IPS-15b (cell line): Measurements from ENCODE around the gene NDRG2.

Source experiments
- H3K27me3 ChIP-seq: one replicate; pipeline ENCODE4 v1.6.1; 2013; ENCODE audit warnings: low read length; ENCODE audit not compliant: control insufficient read depth, insufficient read depth
- H3K36me3 ChIP-seq: one replicate; pipeline ENCODE4 v1.6.1; 2013; ENCODE audit warnings: low read length; ENCODE audit not compliant: control insufficient read depth, insufficient read depth
- H3K4me1 ChIP-seq: one replicate; pipeline ENCODE4 v1.6.1; 2013; ENCODE audit warnings: mild to moderate bottlenecking, low read length; ENCODE audit not compliant: control insufficient read depth, insufficient read depth
- H3K4me3 ChIP-seq: one replicate; pipeline ENCODE4 v1.5.1; 2013; ENCODE audit warnings: low read depth, low read length
- H3K9ac ChIP-seq: one replicate; pipeline ENCODE4 v1.6.1; 2013; ENCODE audit warnings: low read depth, mild to moderate bottlenecking, low read length
- H3K9me3 ChIP-seq: one replicate; pipeline ENCODE4 v1.6.1; 2013; ENCODE audit warnings: mild to moderate bottlenecking, low read length; ENCODE audit not compliant: control insufficient read depth, insufficient read depth

NDRG2 gene

DNA sequence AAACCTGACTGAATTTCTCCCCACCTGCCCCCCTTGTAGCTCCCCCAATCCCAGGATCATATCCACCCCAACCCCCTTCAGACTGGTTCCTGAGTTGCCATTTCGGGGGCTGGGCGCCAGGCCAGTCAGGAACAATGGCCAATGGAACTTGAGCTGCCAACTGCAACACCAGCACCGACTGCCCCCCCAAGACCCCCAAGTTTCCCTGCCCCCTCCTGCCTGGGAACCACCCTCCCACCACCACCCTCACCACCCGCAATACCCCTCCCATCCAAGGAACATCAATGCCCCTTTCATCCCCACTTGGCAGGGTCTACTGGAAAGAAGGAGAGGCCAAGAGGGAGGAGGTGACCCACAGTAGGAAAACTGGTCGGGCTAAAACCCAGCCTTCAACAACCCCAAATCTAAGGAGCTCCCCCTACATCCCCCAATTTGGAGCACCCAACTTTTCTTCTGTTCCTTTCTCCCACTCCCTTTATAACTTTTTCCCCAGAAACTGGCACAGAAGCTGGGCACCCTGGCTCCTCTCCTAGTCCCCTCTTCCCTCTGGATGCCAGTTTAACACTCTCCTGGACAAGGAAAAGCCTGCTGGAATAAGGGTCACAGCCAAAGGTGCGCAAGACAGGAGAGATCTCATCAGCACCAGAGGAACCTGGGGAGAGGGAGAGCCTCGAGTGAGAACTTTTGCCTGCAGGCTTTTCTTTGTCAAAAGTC lies 1.6 kb upstream of the NDRG2 start:
- Histone ChIP-seq H3K4me3 (peak overlapping the region; percentile 57), H3K36me3 (peaks cover 5% of the 10 kb centered on the region), H3K27me3 (peaks cover 49% of the 10 kb centered on the region), H3K4me1 (peaks cover 18% of the 10 kb centered on the region), H3K9ac (no peak overlapping the region), H3K9me3 (no peaks in the 10 kb centered on the region)

DNA sequence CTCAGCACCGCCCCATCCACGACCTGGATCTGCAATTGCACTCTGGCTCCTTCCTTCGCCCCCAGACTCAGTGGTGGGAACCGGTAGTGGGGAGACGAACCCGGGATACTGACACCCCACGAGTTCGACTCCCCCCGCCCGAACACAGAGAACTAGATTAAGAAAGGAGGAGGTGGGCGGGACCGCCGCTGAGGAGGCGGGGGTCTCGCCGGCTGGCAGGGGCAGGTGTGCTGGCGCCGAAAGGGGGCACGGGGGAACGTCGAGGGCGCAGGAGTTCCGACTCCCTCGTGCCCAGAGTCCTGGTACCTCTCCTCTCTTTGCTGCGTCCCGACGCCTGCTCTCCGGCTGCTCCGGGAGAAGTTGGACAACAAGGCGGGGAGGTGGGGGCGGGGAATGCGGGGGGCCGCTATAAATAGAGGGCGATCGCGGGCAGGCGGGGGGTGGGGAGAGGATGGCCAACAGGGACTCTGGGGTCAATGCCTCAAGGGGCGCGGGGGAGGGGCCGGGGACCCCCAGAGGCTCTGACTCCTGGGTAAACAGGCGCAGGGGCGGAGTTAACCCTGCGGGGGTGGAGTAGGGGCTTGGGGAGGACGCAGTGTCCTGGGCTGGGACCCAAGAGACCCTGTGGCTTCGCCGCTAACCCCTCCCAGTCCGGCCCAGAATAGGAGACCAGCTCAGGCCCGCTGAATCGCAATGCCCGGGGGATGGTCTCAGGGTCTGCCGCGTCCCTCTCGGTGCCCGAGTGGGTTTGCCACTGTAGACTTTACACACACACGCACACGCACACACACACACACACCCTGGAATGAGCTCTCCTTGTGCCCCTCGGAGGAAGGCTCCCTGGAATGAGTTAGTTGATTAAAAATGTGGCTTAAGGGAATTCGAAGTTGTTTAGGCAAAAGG lies 761 bp upstream of the NDRG2 start:
- H3K4me3 ChIP-seq, result peak overlapping the region; percentile 72
- peaks cover 18% of the 10 kb centered on the region for H3K4me1 ChIP-seq
- H3K27me3 ChIP-seq, result peaks cover 51% of the 10 kb centered on the region
- peaks cover 5% of the 10 kb centered on the region for H3K36me3 ChIP-seq
- peak overlapping the region; percentile 32 for H3K9ac ChIP-seq
- H3K9me3 ChIP-seq, result no peaks in the 10 kb centered on the region

DNA sequence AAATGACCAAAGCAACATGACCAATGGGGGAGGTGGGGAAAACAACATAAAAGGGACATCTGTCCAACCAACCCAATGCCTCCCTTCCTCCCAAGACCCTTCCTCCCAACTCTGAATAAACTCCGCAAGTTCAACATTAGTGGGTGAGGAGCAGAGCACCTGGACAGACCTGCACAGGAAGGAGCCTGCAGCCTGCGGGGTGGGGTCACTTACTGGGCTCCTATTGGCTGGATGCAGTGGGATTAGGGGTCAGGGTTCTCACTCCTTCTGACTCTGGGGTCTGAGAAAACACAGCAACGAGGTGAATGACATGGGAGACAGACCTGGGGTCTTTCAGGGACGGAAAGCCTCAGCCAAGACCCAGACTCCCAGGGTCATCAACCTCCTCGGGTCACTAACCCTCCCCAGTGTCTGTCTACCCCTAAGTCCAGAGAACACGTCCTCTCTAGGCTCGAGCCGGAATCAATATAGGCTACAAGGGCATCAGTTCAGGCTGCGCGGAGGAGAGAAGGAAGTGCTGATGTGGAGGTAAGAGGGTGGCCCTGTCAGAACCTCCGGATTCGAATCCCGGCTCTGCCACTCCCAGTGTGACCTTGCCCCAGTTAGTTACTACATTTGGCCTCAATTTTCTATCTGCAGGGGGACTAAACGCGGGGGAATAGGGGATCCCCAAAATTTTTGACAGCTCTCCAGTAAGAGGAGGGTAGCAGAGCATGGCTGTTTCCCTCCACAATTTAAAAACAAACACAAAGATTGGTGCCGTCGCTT lies 860 bp downstream of the NDRG2 start:
- Histone ChIP-seq H3K9ac (peak overlapping the region; percentile 65), H3K9me3 (no peaks in the 10 kb centered on the region), H3K27me3 (peaks cover 49% of the 10 kb centered on the region), H3K4me1 (peaks cover 18% of the 10 kb centered on the region), H3K36me3 (peaks cover 5% of the 10 kb centered on the region), H3K4me3 (peak overlapping the region; percentile 63)

GRCh38 chr14:21023174-21023573 lies 1.7 kb downstream of the NDRG2 start:
- peaks cover 49% of the 10 kb centered on the region for H3K27me3 ChIP-seq
- peaks cover 18% of the 10 kb centered on the region for H3K4me1 ChIP-seq
- H3K4me3 ChIP-seq, result no peak overlapping the region
- peaks cover 5% of the 10 kb centered on the region for H3K36me3 ChIP-seq
- H3K9ac ChIP-seq, result no peak overlapping the region
- no peaks in the 10 kb centered on the region for H3K9me3 ChIP-seq

- peaks cover 18% of the 10 kb centered on the region for H3K4me1 ChIP-seq
- H3K9ac ChIP-seq, result no peak overlapping the region
- no peaks in the 10 kb centered on the region for H3K9me3 ChIP-seq
- peaks cover 45% of the 10 kb centered on the region for H3K27me3 ChIP-seq
- no peak overlapping the region for H3K4me3 ChIP-seq
- H3K36me3 ChIP-seq, result peaks cover 5% of the 10 kb centered on the region
Observed at GRCh38 chr14:21022686-21023085, 2.2 kb downstream of the NDRG2 start.

DNA sequence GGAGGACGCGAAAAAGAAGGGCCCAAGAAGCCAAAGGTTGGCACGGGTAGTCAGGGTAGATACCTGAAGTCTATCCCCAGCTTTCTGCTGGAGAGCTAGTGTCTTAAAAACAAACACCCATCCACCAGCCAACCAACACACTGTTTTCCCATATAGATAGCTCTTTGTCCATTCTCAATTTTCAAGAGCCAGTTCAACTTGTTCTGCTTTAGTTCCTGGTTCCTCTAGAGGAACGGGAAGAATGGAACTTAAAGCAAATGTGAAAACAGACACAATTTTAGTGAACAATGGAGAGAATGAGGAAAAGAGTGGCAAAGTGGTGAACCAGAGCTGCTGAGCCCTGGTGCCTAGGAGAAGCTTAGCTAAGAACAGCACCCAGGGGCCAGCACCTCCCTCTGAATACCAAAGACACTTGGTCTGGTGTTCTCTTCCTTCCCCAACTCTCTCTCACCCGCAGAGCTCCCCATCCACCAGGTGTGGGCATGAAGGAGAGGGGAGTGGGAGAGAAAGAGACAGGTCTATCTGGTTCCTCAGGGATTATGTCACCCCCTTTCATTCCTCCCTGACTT lies 3.8 kb downstream of the NDRG2 start:
- Histone ChIP-seq H3K9ac (no peak overlapping the region), H3K36me3 (peaks cover 6% of the 10 kb centered on the region), H3K27me3 (peaks cover 36% of the 10 kb centered on the region), H3K4me3 (no peak overlapping the region), H3K9me3 (no peaks in the 10 kb centered on the region), H3K4me1 (peaks cover 6% of the 10 kb centered on the region)

GRCh38 chr14:21019366-21019765 lies 5.5 kb downstream of the NDRG2 start:
- Histone ChIP-seq H3K9ac (no peak overlapping the region), H3K9me3 (no peaks in the 10 kb centered on the region), H3K27me3 (peaks cover 35% of the 10 kb centered on the region), H3K4me1 (peaks cover 12% of the 10 kb centered on the region), H3K36me3 (peaks cover 6% of the 10 kb centered on the region), H3K4me3 (no peak overlapping the region)

DNA sequence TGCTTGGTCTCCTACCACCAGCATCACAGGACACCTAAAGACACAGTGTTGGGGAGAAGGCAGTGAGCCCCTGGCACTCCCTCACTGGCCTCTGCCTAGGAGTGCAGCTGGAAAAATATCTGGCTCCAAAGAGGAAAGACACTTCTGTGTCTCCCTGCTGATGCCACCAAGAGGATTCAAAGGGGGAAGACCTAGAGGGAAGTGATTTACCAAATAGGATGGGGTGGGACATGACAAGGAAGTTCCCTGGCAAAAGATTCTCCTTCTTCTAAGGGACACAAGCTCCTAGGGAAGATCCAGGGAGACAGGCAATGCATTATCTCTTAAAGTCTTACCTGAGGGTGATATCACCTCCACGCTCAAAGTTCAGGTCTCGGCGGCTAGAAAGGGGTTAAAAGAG lies 6.1 kb downstream of the NDRG2 start:
- H3K9me3 ChIP-seq, result no peaks in the 10 kb centered on the region
- peaks cover 6% of the 10 kb centered on the region for H3K36me3 ChIP-seq
- H3K4me3 ChIP-seq, result no peak overlapping the region
- H3K27me3 ChIP-seq, result peaks cover 29% of the 10 kb centered on the region
- peaks cover 12% of the 10 kb centered on the region for H3K4me1 ChIP-seq
- no peak overlapping the region for H3K9ac ChIP-seq

- peaks cover 6% of the 10 kb centered on the region for H3K36me3 ChIP-seq
- no peaks in the 10 kb centered on the region for H3K9me3 ChIP-seq
- H3K9ac ChIP-seq, result no peak overlapping the region
- H3K4me3 ChIP-seq, result no peak overlapping the region
- H3K4me1 ChIP-seq, result peaks cover 10% of the 10 kb centered on the region
- H3K27me3 ChIP-seq, result peaks cover 24% of the 10 kb centered on the region
Observed at GRCh38 chr14:21018286-21018685, 6.6 kb downstream of the NDRG2 start.

GRCh38 chr14:21017528-21018245 lies 7.2 kb downstream of the NDRG2 start:
- Histone ChIP-seq H3K4me3 (no peak overlapping the region), H3K36me3 (peaks cover 3% of the 10 kb centered on the region), H3K27me3 (peaks cover 18% of the 10 kb centered on the region), H3K4me1 (peaks cover 10% of the 10 kb centered on the region), H3K9me3 (no peaks in the 10 kb centered on the region), H3K9ac (no peak overlapping the region)
